ENCODE data around the gene UBE3B.

UBE3B gene

DNA sequence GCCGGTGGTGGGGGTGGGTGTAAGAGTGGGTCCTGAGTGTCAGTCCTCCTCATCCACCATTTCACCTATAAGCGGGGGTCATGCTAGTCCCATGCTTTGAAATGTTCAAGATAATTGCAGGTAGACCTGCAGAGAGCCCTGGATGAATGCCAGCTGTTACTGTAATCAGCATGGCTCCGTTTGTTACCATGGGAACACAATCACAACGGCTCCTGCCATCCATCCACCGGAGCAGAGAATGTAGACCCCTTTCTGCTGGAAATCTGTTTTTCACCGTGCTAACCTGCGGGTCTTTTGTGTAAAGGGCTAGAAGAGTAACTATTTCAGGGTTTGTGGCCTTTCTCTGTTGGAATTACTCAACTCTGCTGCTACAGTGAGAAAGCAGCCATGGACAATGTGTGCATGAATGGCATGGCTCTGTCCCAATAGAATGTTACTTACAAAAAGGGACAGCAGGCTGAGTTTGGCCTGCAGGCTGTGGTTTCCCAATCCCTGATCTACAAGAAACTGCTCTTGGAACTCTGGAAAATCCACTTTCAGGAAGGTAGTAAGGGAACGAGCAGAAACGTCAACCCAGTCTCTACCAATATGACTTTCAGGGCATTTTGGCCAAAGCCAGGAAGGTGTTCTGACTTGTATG, 36.5 kb upstream of the UBE3B start:
- no peak overlapping the region for H2BK12ac ChIP-seq (ENCODE audit: low read length)
- H3K9me3 ChIP-seq (ENCODE audit: insufficient read depth, low read depth, low read length), result no peaks in the 10 kb centered on the region
- H2AK5ac ChIP-seq (ENCODE audit: low read length), result no peak overlapping the region
- H3K4ac ChIP-seq (ENCODE audit: low read depth, low read length), result no peak overlapping the region
- H3K4me2 ChIP-seq (ENCODE audit: low read length), result no peak overlapping the region
- H2AFZ ChIP-seq (ENCODE audit: insufficient read depth, low read length, poor library complexity), result no peak overlapping the region
- H3K79me2 ChIP-seq (ENCODE audit: control insufficient read depth, insufficient read depth, low read length, poor library complexity), result no peaks in the 10 kb centered on the region
- no peak overlapping the region for H3K9ac ChIP-seq (ENCODE audit: low read length)
- H3K18ac ChIP-seq (ENCODE audit: low read length), result no peak overlapping the region
- peak; percentile 82 to 90 for DNase-seq
- no peak overlapping the region for H4K12ac ChIP-seq (ENCODE audit: low read depth, low read length)
- no peak overlapping the region for H3K23ac ChIP-seq (ENCODE audit: low read length)
- no peak overlapping the region for H3K4me3 ChIP-seq (ENCODE audit: low read depth, low read length)
- no peak overlapping the region for H3K27ac ChIP-seq (ENCODE audit: low read depth, low read length)
- no peaks in the 10 kb centered on the region for H3K27me3 ChIP-seq (ENCODE audit: insufficient read depth, low read length)
- no peak overlapping the region for H3K14ac ChIP-seq (ENCODE audit: low read length)
- H3K79me1 ChIP-seq (ENCODE audit: low read length), result no peaks in the 10 kb centered on the region
- H2BK5ac ChIP-seq (ENCODE audit: low read depth, low read length, poor library complexity), result no peak overlapping the region
- WGBS (ENCODE audit: extremely low coverage, insufficient coverage, insufficient read length), result no CpG with 5 or more reads among the region's 9 CpGs
- H4K8ac ChIP-seq (ENCODE audit: low read depth, low read length), result no peak overlapping the region
- no peak overlapping the region for H4K91ac ChIP-seq (ENCODE audit: low read depth, low read length)
- peaks cover 5 to 10% of the 10 kb centered on the region in 2 experiments for H3K36me3 ChIP-seq (ENCODE audit: control insufficient read depth in 1 of 2, insufficient read depth in 2 of 2, low read length in 2 of 2)
- no peak overlapping the region for H2BK120ac ChIP-seq (ENCODE audit: insufficient read depth, low read length, poor library complexity)
- H3K4me1 ChIP-seq (ENCODE audit: control insufficient read depth in 1 of 2, insufficient read depth in 2 of 2, low read length in 2 of 2), result peaks cover 2 to 3% of the 10 kb centered on the region in 2 experiments

DNA sequence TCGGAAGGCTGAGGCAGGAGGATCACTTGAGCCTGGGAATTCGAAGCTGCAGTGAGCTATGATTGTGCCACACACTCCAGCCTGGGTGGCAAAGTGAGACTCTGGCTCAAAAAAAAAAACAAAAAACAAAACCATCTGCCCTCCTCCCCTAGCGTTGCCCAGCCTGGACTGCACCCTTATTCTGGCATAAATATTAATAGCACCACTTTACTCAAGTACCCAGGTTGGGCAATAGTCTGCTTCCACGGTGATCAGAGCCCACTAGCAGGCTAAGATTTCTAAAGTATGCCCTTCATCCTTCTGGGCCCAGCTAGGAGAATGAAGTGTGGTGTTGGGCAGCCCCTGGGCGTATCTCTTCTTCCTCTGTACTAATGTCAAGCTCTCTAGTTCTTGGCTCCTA, 33.6 kb upstream of the UBE3B start:
- Histone ChIP-seq H2BK5ac (ENCODE audit: low read depth, low read length, poor library complexity) (no peak overlapping the region), H3K27ac (ENCODE audit: low read depth, low read length) (no peak overlapping the region), H3K9ac (ENCODE audit: low read length) (no peak overlapping the region), H3K27me3 (ENCODE audit: insufficient read depth, low read length) (no peaks in the 10 kb centered on the region), H3K23ac (ENCODE audit: low read length) (no peak overlapping the region), H3K9me3 (ENCODE audit: insufficient read depth, low read depth, low read length) (peaks cover 2% of the 10 kb centered on the region), H3K4me1 (ENCODE audit: control insufficient read depth in 1 of 2, insufficient read depth in 2 of 2, low read length in 2 of 2) (no peaks in the 10 kb centered on the region), H3K4me3 (ENCODE audit: low read depth, low read length) (no peak overlapping the region), H3K36me3 (ENCODE audit: control insufficient read depth in 1 of 2, insufficient read depth in 2 of 2, low read length in 2 of 2) (peaks cover 21 to 30% of the 10 kb centered on the region in 2 experiments), H2AFZ (ENCODE audit: insufficient read depth, low read length, poor library complexity) (no peak overlapping the region), H3K18ac (ENCODE audit: low read length) (no peak overlapping the region), H4K91ac (ENCODE audit: low read depth, low read length) (no peak overlapping the region), H3K4ac (ENCODE audit: low read depth, low read length) (no peak overlapping the region), H3K4me2 (ENCODE audit: low read length) (no peak overlapping the region), H3K14ac (ENCODE audit: low read length) (no peak overlapping the region), H4K8ac (ENCODE audit: low read depth, low read length) (no peak overlapping the region), H3K79me1 (ENCODE audit: low read length) (no peaks in the 10 kb centered on the region), H2AK5ac (ENCODE audit: low read length) (no peak overlapping the region), H4K12ac (ENCODE audit: low read depth, low read length) (no peak overlapping the region), H2BK12ac (ENCODE audit: low read length) (no peak overlapping the region), H3K79me2 (ENCODE audit: control insufficient read depth, insufficient read depth, low read length, poor library complexity) (no peaks in the 10 kb centered on the region), H2BK120ac (ENCODE audit: insufficient read depth, low read length, poor library complexity) (no peak overlapping the region)
- no CpG with 5 or more reads among the region's 5 CpGs for WGBS (ENCODE audit: extremely low coverage, insufficient coverage, insufficient read length)
- DNase-seq, result no peak

DNA sequence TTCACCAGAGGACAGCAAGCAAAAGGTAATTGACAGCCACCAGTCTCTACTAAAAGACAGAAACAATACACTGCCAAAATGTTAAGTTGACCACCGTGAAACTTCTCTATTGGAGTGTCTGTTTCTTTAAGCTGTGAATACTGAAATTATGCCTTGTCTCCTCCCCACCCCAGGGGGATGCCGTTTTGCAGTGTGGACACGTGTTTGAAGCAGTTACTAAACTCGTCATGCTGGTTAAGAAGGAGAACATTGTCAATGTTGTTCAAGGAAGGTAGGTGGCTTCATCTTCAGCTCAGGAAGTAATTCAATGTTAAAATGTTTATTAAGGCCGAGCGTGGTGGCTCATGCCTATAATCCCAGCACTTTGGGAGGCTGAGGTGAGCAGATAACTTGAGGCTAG, 33.2 kb upstream of the UBE3B start:
- no peak overlapping the region for H2BK5ac ChIP-seq (ENCODE audit: low read depth, low read length, poor library complexity)
- H3K36me3 ChIP-seq (ENCODE audit: control insufficient read depth in 1 of 2, insufficient read depth in 2 of 2, low read length in 2 of 2), result peaks cover 22 to 31% of the 10 kb centered on the region in 2 experiments
- no peak overlapping the region for H2BK12ac ChIP-seq (ENCODE audit: low read length)
- WGBS (ENCODE audit: extremely low coverage, insufficient coverage, insufficient read length), result no CpG with 5 or more reads among the region's 6 CpGs
- H3K4me2 ChIP-seq (ENCODE audit: low read length), result no peak overlapping the region
- no peak overlapping the region for H4K8ac ChIP-seq (ENCODE audit: low read depth, low read length)
- H3K27ac ChIP-seq (ENCODE audit: low read depth, low read length), result no peak overlapping the region
- no peak overlapping the region for H2BK120ac ChIP-seq (ENCODE audit: insufficient read depth, low read length, poor library complexity)
- H4K91ac ChIP-seq (ENCODE audit: low read depth, low read length), result no peak overlapping the region
- H3K9me3 ChIP-seq (ENCODE audit: insufficient read depth, low read depth, low read length), result peaks cover 2% of the 10 kb centered on the region
- H3K14ac ChIP-seq (ENCODE audit: low read length), result no peak overlapping the region
- H3K79me2 ChIP-seq (ENCODE audit: control insufficient read depth, insufficient read depth, low read length, poor library complexity), result no peaks in the 10 kb centered on the region
- H2AFZ ChIP-seq (ENCODE audit: insufficient read depth, low read length, poor library complexity), result no peak overlapping the region
- no peaks in the 10 kb centered on the region for H3K79me1 ChIP-seq (ENCODE audit: low read length)
- no peak overlapping the region for H3K4me3 ChIP-seq (ENCODE audit: low read depth, low read length)
- no peak overlapping the region for H3K9ac ChIP-seq (ENCODE audit: low read length)
- no peak overlapping the region for H3K4ac ChIP-seq (ENCODE audit: low read depth, low read length)
- no peaks in the 10 kb centered on the region for H3K4me1 ChIP-seq (ENCODE audit: control insufficient read depth in 1 of 2, insufficient read depth in 2 of 2, low read length in 2 of 2)
- DNase-seq, result peak in 1 of 2 donors; percentile 17
- no peaks in the 10 kb centered on the region for H3K27me3 ChIP-seq (ENCODE audit: insufficient read depth, low read length)
- H3K23ac ChIP-seq (ENCODE audit: low read length), result no peak overlapping the region
- H4K12ac ChIP-seq (ENCODE audit: low read depth, low read length), result no peak overlapping the region
- H3K18ac ChIP-seq (ENCODE audit: low read length), result no peak overlapping the region
- H2AK5ac ChIP-seq (ENCODE audit: low read length), result no peak overlapping the region

DNA sequence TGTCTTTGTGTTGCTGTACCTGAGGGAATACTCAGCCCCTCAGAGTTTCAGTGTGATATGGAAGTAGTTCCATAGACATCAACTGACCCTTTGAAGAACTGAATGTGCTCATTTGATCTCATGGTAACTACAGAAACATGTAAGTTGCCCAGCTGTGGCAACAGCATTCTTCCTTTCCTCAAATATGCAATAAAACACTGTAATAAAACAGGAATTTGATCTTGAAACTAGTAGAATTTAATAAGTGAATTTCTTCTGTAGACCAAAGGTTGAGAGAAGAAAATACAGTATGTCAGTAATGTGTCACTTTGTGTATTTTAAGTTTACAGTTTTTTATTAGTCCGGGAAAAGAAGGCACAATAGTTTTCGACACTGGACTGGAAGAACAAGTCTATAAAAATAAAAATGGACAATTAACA, 32.2 kb upstream of the UBE3B start:
- Histone ChIP-seq H3K14ac (ENCODE audit: low read length) (no peak overlapping the region), H3K23ac (ENCODE audit: low read length) (no peak overlapping the region), H4K91ac (ENCODE audit: low read depth, low read length) (no peak overlapping the region), H3K4me2 (ENCODE audit: low read length) (no peak overlapping the region), H2BK120ac (ENCODE audit: insufficient read depth, low read length, poor library complexity) (no peak overlapping the region), H2BK12ac (ENCODE audit: low read length) (no peak overlapping the region), H3K4ac (ENCODE audit: low read depth, low read length) (no peak overlapping the region), H3K18ac (ENCODE audit: low read length) (no peak overlapping the region), H3K27ac (ENCODE audit: low read depth, low read length) (no peak overlapping the region), H3K36me3 (ENCODE audit: control insufficient read depth in 1 of 2, insufficient read depth in 2 of 2, low read length in 2 of 2) (peaks cover 27 to 37% of the 10 kb centered on the region in 2 experiments), H3K27me3 (ENCODE audit: insufficient read depth, low read length) (no peaks in the 10 kb centered on the region), H3K4me1 (ENCODE audit: control insufficient read depth in 1 of 2, insufficient read depth in 2 of 2, low read length in 2 of 2) (no peaks in the 10 kb centered on the region), H3K4me3 (ENCODE audit: low read depth, low read length) (no peak overlapping the region), H3K79me2 (ENCODE audit: control insufficient read depth, insufficient read depth, low read length, poor library complexity) (no peaks in the 10 kb centered on the region), H2BK5ac (ENCODE audit: low read depth, low read length, poor library complexity) (no peak overlapping the region), H3K79me1 (ENCODE audit: low read length) (no peaks in the 10 kb centered on the region), H4K8ac (ENCODE audit: low read depth, low read length) (no peak overlapping the region), H2AK5ac (ENCODE audit: low read length) (no peak overlapping the region), H4K12ac (ENCODE audit: low read depth, low read length) (no peak overlapping the region), H3K9ac (ENCODE audit: low read length) (no peak overlapping the region), H3K9me3 (ENCODE audit: insufficient read depth, low read depth, low read length) (peaks cover 2% of the 10 kb centered on the region), H2AFZ (ENCODE audit: insufficient read depth, low read length, poor library complexity) (no peak overlapping the region)
- WGBS (ENCODE audit: extremely low coverage, insufficient coverage, insufficient read length), result no CpG with 5 or more reads among the region's 2 CpGs
- DNase-seq, result no peak

Data from trophoblast cell (in vitro differentiated cells and primary cell).